GM18867 (cell line): ENCODE data around the gene TMEM151B.
"Not testable (repeated sequence)": the region's sequence is repeated elsewhere in the genome, so short reads cannot be mapped to it uniquely, and the experiment has no call there.

Experiments
- ATAC-seq: cut with Tn5 transposase; IDR thresholded peaks from one replicate; pipeline ENCODE4 v1.9.1; 2021; ENCODE audit warnings: mild to moderate bottlenecking, moderate library complexity; ENCODE audit not compliant: unreplicated experiment

TMEM151B gene

GRCh38 chr6:44301782-44302564, 31.7 kb downstream of the TMEM151B start:
- ATAC-seq, result no peak

- ATAC-seq, result no peak
These were observed 32.6 kb downstream of the TMEM151B start for GRCh38 chr6:44302856-44303255.

- no peak for ATAC-seq
These were observed 33.6 kb downstream of the TMEM151B start for GRCh38 chr6:44303842-44304241.

GRCh38 chr6:44304282-44305199, 34.3 kb downstream of the TMEM151B start:
- no peak for ATAC-seq

GRCh38 chr6:44305200-44305725, 35.0 kb downstream of the TMEM151B start:
- ATAC-seq, result no peak

- no peak for ATAC-seq
These were observed 36.5 kb downstream of the TMEM151B start for GRCh38 chr6:44306710-44307109.

- ATAC-seq, result no peak
These were observed 37.0 kb downstream of the TMEM151B start for GRCh38 chr6:44307217-44307616.

- ATAC-seq, result no peak
These were observed 38.8 kb downstream of the TMEM151B start for GRCh38 chr6:44309092-44309491.

- ATAC-seq, result no peak
These were observed 39.4 kb downstream of the TMEM151B start for GRCh38 chr6:44309631-44310030.

GRCh38 chr6:44310241-44310640, 40.0 kb downstream of the TMEM151B start:
- ATAC-seq, result no peak

GRCh38 chr6:44311304-44311703, 41.1 kb downstream of the TMEM151B start:
- no peak for ATAC-seq

GRCh38 chr6:44311767-44312166, 41.5 kb downstream of the TMEM151B start:
- no peak for ATAC-seq

GRCh38 chr6:44312901-44313788, 42.9 kb downstream of the TMEM151B start, which contains the start of gene AARS2:
TSS of gene AARS2 (minus strand) at chr6:44313347. CDS start at chr6:44313323, 24 bp downstream.
- ATAC-seq, result peak; percentile 88

GRCh38 chr6:44314657-44315056, 44.4 kb downstream of the TMEM151B start:
- not testable (repeated sequence) for ATAC-seq

- no peak for ATAC-seq
These were observed 45.3 kb downstream of the TMEM151B start for GRCh38 chr6:44315516-44315915.

- no peak for ATAC-seq
These were observed 45.7 kb downstream of the TMEM151B start for GRCh38 chr6:44315951-44316350.

- ATAC-seq, result no peak
These were observed 46.2 kb downstream of the TMEM151B start for GRCh38 chr6:44316481-44316880.

- not testable (repeated sequence) for ATAC-seq
These were observed 46.9 kb downstream of the TMEM151B start for GRCh38 chr6:44317136-44317631.

GRCh38 chr6:44321210-44321609, 51.0 kb downstream of the TMEM151B start:
- ATAC-seq, result no peak

GRCh38 chr6:44327096-44327495, 56.8 kb downstream of the TMEM151B start:
- no peak for ATAC-seq
